Mesenchymal stem cell (in vitro differentiated cells and primary cell): ENCODE results near the gene SCG2. TPM values are rescaled to one million over a fixed set of nuclear protein-coding genes. Genes with fewer than 3 reads are reported as not detected.

Experiments
- DNase-seq: peaks from one replicate; pipeline ENCODE4 v3.0.0-alpha.2; 2013
- H2AFZ ChIP-seq: one replicate; pipeline ENCODE4 v1.6.1; 2013; ENCODE audit warnings: low read depth, mild to moderate bottlenecking, control low read depth, inconsistent platforms, low read length, moderate library complexity
- H2AK5ac ChIP-seq: 2 replicates; pipeline ENCODE4 v1.6.1; 2013; ENCODE audit warnings: low read length, moderate library complexity, mild to moderate bottlenecking, inconsistent platforms; ENCODE audit not compliant: severe bottlenecking
- H2BK120ac ChIP-seq: one replicate; pipeline ENCODE4 v1.6.1; 2013; ENCODE audit warnings: low read depth, mild to moderate bottlenecking, inconsistent platforms, low read length, moderate library complexity
- H2BK12ac ChIP-seq, 2 experiments: one replicate each; pipeline ENCODE4 v1.6.1; 2013; ENCODE audit warnings: inconsistent platforms in 2 of 2, low read length in 2 of 2, mild to moderate bottlenecking in 2 of 2, moderate library complexity in 2 of 2, control low read depth in 1 of 2
- H2BK15ac ChIP-seq: one replicate; pipeline ENCODE4 v1.6.1; 2013; ENCODE audit warnings: mild to moderate bottlenecking, low read depth, inconsistent platforms; ENCODE audit not compliant: poor library complexity, severe bottlenecking
- H2BK5ac ChIP-seq: 2 replicates; pipeline ENCODE4 v1.6.1; 2013; ENCODE audit warnings: low read depth, mild to moderate bottlenecking, low read length, control low read depth, inconsistent platforms; ENCODE audit not compliant: poor library complexity, severe bottlenecking
- H3K14ac ChIP-seq, 2 experiments: one replicate each; pipeline ENCODE4 v1.6.1; 2013; ENCODE audit warnings: inconsistent platforms in 2 of 2, low read length in 2 of 2, control low read depth in 1 of 2, mild to moderate bottlenecking in 1 of 2, moderate library complexity in 1 of 2
- H3K18ac ChIP-seq, 2 experiments: one replicate each; pipeline ENCODE4 v1.6.1; 2013; ENCODE audit warnings: inconsistent platforms in 2 of 2, low read length in 2 of 2, control low read depth in 1 of 2, low read depth in 1 of 2, mild to moderate bottlenecking in 1 of 2
- H3K23ac ChIP-seq, 2 experiments: one replicate each; pipeline ENCODE4 v1.6.1; 2013; ENCODE audit warnings: inconsistent platforms in 2 of 2, low read length in 2 of 2, mild to moderate bottlenecking in 2 of 2, moderate library complexity in 2 of 2, control low read depth in 1 of 2
- H3K27ac ChIP-seq: 2 replicates; pipeline ENCODE4 v1.5.1; 2013; ENCODE audit warnings: mild to moderate bottlenecking, moderate library complexity, low read length, control low read depth, inconsistent platforms; ENCODE audit not compliant: poor library complexity, severe bottlenecking
- H3K27me3 ChIP-seq, 2 experiments: 2 replicates each; pipeline versions ENCODE4 v1.6.1 to v1.7.0; 2013; ENCODE audit warnings: low read length in 2 of 2, mild to moderate bottlenecking in 2 of 2, moderate library complexity in 2 of 2, control low read depth in 1 of 2, inconsistent platforms in 1 of 2; ENCODE audit not compliant: control insufficient read depth in 1 of 2, insufficient read depth in 1 of 2
- H3K36me3 ChIP-seq, 2 experiments: 2 replicates each; pipeline versions ENCODE4 v1.6.1 to v1.7.0; 2013; ENCODE audit warnings: low read length in 2 of 2, control low read depth in 1 of 2, inconsistent platforms in 1 of 2, low read depth in 1 of 2, mild to moderate bottlenecking in 1 of 2; ENCODE audit not compliant: insufficient read depth in 2 of 2, control insufficient read depth in 1 of 2
- H3K4ac ChIP-seq, 2 experiments: one replicate each; pipeline ENCODE4 v1.6.1; 2013; ENCODE audit warnings: inconsistent platforms in 2 of 2, low read length in 2 of 2, mild to moderate bottlenecking in 2 of 2, moderate library complexity in 2 of 2, control low read depth in 1 of 2, low read depth in 1 of 2
- H3K4me1 ChIP-seq: 2 replicates; pipeline ENCODE4 v1.6.1; 2013; ENCODE audit warnings: low read depth, low read length, control low read depth; ENCODE audit not compliant: control insufficient read depth, insufficient read depth
- H3K4me2 ChIP-seq: 2 replicates; pipeline ENCODE4 v1.6.1; 2013; ENCODE audit warnings: low read length, mild to moderate bottlenecking, inconsistent platforms; ENCODE audit not compliant: poor library complexity, severe bottlenecking
- H3K4me3 ChIP-seq, 2 experiments: 2 replicates each; pipeline versions ENCODE4 v1.5.1 to v1.7.0; 2013; ENCODE audit warnings: low read length in 2 of 2, mild to moderate bottlenecking in 2 of 2, control low read depth in 1 of 2, low read depth in 1 of 2; ENCODE audit not compliant: insufficient read depth in 1 of 2
- H3K79me1 ChIP-seq: replicated peaks from 2 replicates; pipeline ENCODE4 v1.6.1; 2013; ENCODE audit warnings: mild to moderate bottlenecking, control low read depth, low read length, inconsistent platforms; ENCODE audit not compliant: poor library complexity, severe bottlenecking
- H3K9ac ChIP-seq: 2 replicates; pipeline ENCODE4 v1.7.0; 2013; ENCODE audit warnings: mild to moderate bottlenecking, low read length, moderate library complexity
- H3K9me3 ChIP-seq: 2 replicates; pipeline ENCODE4 v1.7.0; 2013; ENCODE audit warnings: mild to moderate bottlenecking, low read length; ENCODE audit not compliant: control insufficient read depth
- H4K8ac ChIP-seq: one replicate; pipeline ENCODE4 v1.6.1; 2013; ENCODE audit warnings: inconsistent platforms, mild to moderate bottlenecking, low read length, moderate library complexity
- H4K91ac ChIP-seq: one replicate; pipeline ENCODE4 v1.6.1; 2013; ENCODE audit warnings: mild to moderate bottlenecking, low read length, inconsistent platforms
- WGBS: methylation state at CpG from one replicate; pipeline ENCODE4 v1.1.7; 2013; ENCODE audit warnings: mixed read lengths; 5-methylcytosine and 5-hydroxymethylcytosine counted together
- polyA plus RNA-seq, 2 experiments: library from polyadenylated mRNA; stranded (reverse); fragments of 200-250 nt; gene quantifications; one replicate each; pipeline ENCODE4 v1.2.3, GENCODE V29; 2013

The SCG2 gene
- 104 TPM for polyA plus RNA-seq (2013, experiment 1 of 2)
- polyA plus RNA-seq (2013, experiment 2 of 2): 104 TPM

- no peak within 1 kb of the TSS for H2BK12ac ChIP-seq
- WGBS: 18% methylated on average over 15 of the region's 17 CpGs
- H2BK5ac ChIP-seq: no peak within 1 kb of the TSS
- H3K27ac ChIP-seq: no peak within 1 kb of the TSS
- no peaks in the 10 kb centered on the region for H3K9me3 ChIP-seq
- H3K27me3 ChIP-seq: no peaks in the 10 kb centered on the region
- H3K9ac ChIP-seq: peak within 1 kb of the TSS; percentile 57
- H4K8ac ChIP-seq: no peak within 1 kb of the TSS
- no peak within 1 kb of the TSS for H2AK5ac ChIP-seq
- H3K14ac ChIP-seq: no peak within 1 kb of the TSS
- H3K4me1 ChIP-seq: no peaks in the 10 kb centered on the region
- H3K36me3 ChIP-seq: no peaks in the 10 kb centered on the region
- no peak within 1 kb of the TSS for H3K4me3 ChIP-seq
- H3K79me1 ChIP-seq: no peaks in the 10 kb centered on the region
- peak; percentile 92 for DNase-seq
- no peak within 1 kb of the TSS for H2BK120ac ChIP-seq
- peak within 1 kb of the TSS; percentile 22 for H3K4me2 ChIP-seq
- no peak within 1 kb of the TSS for H3K23ac ChIP-seq
- no peak within 1 kb of the TSS for H3K4ac ChIP-seq
- no peak within 1 kb of the TSS for H2AFZ ChIP-seq
- no peak within 1 kb of the TSS for H2BK15ac ChIP-seq
- no peak within 1 kb of the TSS for H4K91ac ChIP-seq
- H3K18ac ChIP-seq: no peak within 1 kb of the TSS
These were observed at the start of gene SCG2 for GRCh38 chr2:223601932-223602666. Gene SCG2 (minus strand): TSS chr2:223602361. CDS start chr2:223599282, 3,079 bp downstream.

DNA sequence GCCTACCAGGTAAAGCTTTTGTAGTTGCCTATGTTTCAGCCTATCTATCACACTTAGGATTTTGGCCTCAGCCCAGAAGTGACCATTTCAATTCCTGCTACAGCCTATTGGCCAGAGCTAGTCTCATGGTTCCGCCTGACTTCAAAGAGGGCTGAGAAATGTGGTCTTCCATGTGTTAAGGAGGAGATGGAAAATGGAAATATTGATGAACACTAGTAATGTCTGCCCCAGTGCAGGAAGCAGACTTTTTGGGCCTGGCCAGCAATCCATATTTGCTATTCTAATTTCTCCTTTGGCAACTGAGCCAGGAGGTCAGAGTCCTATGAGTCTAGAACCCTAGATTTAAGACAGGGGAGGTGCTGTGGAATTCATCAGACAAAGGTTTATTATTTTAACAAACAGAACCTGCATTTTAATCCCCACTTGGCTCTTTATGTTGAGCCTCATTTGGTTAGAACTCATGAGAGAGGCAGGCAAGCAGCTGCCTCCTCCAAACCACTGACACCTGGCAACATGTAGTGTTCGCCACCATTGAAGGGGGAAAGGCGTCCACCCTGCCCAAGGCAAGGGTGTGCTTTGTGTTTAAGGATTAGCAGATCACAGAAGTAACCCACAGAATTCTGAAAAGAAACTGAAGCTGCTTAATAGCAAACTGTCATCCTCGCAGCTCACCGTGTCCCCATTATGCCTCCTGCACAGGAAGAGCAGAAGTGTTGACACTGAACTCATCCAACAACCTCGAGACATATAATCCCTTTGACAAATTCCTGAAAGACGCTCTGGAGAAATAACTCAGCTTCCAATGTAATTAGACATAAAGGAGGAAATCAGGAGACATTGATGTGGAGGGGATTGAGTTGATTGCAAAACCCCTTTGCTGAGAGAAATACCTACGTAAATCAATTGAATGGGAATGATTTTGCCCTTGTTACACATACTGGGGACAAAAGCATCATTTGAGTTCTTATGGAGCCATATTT, 47.7 kb upstream of the SCG2 start:
- DNase-seq: no peak
- no peak overlapping the region for H3K27ac ChIP-seq

GRCh38 chr2:223648755-223649154, 46.6 kb upstream of the SCG2 start:
- no peak overlapping the region for H3K18ac ChIP-seq
- H4K91ac ChIP-seq: no peak overlapping the region
- H4K8ac ChIP-seq: no peak overlapping the region
- H2AFZ ChIP-seq: no peak overlapping the region
- H3K9ac ChIP-seq: no peak overlapping the region
- no peaks in the 10 kb centered on the region for H3K9me3 ChIP-seq
- H3K4me2 ChIP-seq: no peak overlapping the region
- H2AK5ac ChIP-seq: no peak overlapping the region
- H2BK120ac ChIP-seq: no peak overlapping the region
- H3K4me3 ChIP-seq: no peak overlapping the region
- H2BK15ac ChIP-seq: no peak overlapping the region
- peaks cover 0 to 3% of the 10 kb centered on the region in 2 experiments for H3K27me3 ChIP-seq
- H3K14ac ChIP-seq: no peak overlapping the region
- H2BK5ac ChIP-seq: no peak overlapping the region
- H3K27ac ChIP-seq: no peak overlapping the region
- no peaks in the 10 kb centered on the region for H3K79me1 ChIP-seq
- H2BK12ac ChIP-seq: no peak overlapping the region
- H3K36me3 ChIP-seq: no peaks in the 10 kb centered on the region
- H3K23ac ChIP-seq: no peak overlapping the region
- H3K4me1 ChIP-seq: peaks cover 6% of the 10 kb centered on the region
- no peak for DNase-seq
- H3K4ac ChIP-seq: no peak overlapping the region

More for the DNA sequence above, 47.7 kb upstream of the SCG2 start:
- Histone ChIP-seq H3K4ac (no peak overlapping the region), H2BK15ac (no peak overlapping the region), H3K36me3 (no peaks in the 10 kb centered on the region), H2AK5ac (no peak overlapping the region), H2BK12ac (no peak overlapping the region), H3K4me3 (no peak overlapping the region), H3K9me3 (no peaks in the 10 kb centered on the region), H4K91ac (peak overlapping the region; percentile 19), H3K27me3 (peaks cover 0 to 3% of the 10 kb centered on the region in 2 experiments), H3K14ac (no peak overlapping the region), H3K9ac (no peak overlapping the region), H2BK120ac (no peak overlapping the region), H2AFZ (no peak overlapping the region), H4K8ac (no peak overlapping the region), H3K23ac (no peak overlapping the region), H3K79me1 (no peaks in the 10 kb centered on the region), H3K18ac (no peak overlapping the region), H2BK5ac (no peak overlapping the region), H3K4me2 (no peak overlapping the region), H3K4me1 (peaks cover 4% of the 10 kb centered on the region)
- WGBS: 67% methylated on average over 7 of the region's 8 CpGs
